Measurements from ENCODE around the gene MEAK7. TPM values are rescaled to one million over a fixed set of nuclear protein-coding genes. Genes with fewer than 3 reads are reported as not detected.

Gene MEAK7
- total RNA-seq, 1 donor from 2014 or later, result 32.3 TPM

GRCh38 chr16:84478172-84478947 is 26.1 kb downstream of the MEAK7 start:
- no peak overlapping the region for H3K27ac Mint-ChIP-seq
- peaks cover 23% of the 10 kb centered on the region for H3K36me3 Mint-ChIP-seq (ENCODE audit: insufficient read depth)
- no peak overlapping the region for H3K4me3 Mint-ChIP-seq (ENCODE audit: low read depth)
- no peak for DNase-seq (ENCODE audit: low spot score, unreplicated experiment)
- TF ChIP-seq CTCF (IDR thresholded peaks at IDR 0.05; ENCODE audit: unreplicated experiment), result no peak
- H3K9me3 Mint-ChIP-seq (ENCODE audit: low read depth), result peaks cover 9% of the 10 kb centered on the region
- peaks cover 7% of the 10 kb centered on the region for H3K4me1 Mint-ChIP-seq (ENCODE audit: low read depth)
- H3K27me3 Mint-ChIP-seq, result no peaks in the 10 kb centered on the region

GRCh38 chr16:84477661-84478060 is 26.8 kb downstream of the MEAK7 start:
- no peak for DNase-seq (ENCODE audit: low spot score, unreplicated experiment)
- Mint-ChIP-seq H3K4me3 (ENCODE audit: low read depth) (no peak overlapping the region), H3K36me3 (ENCODE audit: insufficient read depth) (peaks cover 27% of the 10 kb centered on the region), H3K27me3 (no peaks in the 10 kb centered on the region), H3K9me3 (ENCODE audit: low read depth) (peaks cover 14% of the 10 kb centered on the region), H3K4me1 (ENCODE audit: low read depth) (peaks cover 7% of the 10 kb centered on the region), H3K27ac (no peak overlapping the region)
- no peak for TF ChIP-seq CTCF (IDR thresholded peaks at IDR 0.05; ENCODE audit: unreplicated experiment)

- TF ChIP-seq CTCF (IDR thresholded peaks at IDR 0.05; ENCODE audit: unreplicated experiment), result no peak
- H3K4me3 Mint-ChIP-seq (ENCODE audit: low read depth), result no peak overlapping the region
- H3K27ac Mint-ChIP-seq, result no peak overlapping the region
- peaks cover 15% of the 10 kb centered on the region for H3K9me3 Mint-ChIP-seq (ENCODE audit: low read depth)
- peaks cover 7% of the 10 kb centered on the region for H3K4me1 Mint-ChIP-seq (ENCODE audit: low read depth)
- H3K36me3 Mint-ChIP-seq (ENCODE audit: insufficient read depth), result peaks cover 32% of the 10 kb centered on the region
- H3K27me3 Mint-ChIP-seq, result no peaks in the 10 kb centered on the region
- no peak for DNase-seq (ENCODE audit: low spot score, unreplicated experiment)
Measured at GRCh38 chr16:84476401-84476800, 28.1 kb downstream of the MEAK7 start.

- DNase-seq (ENCODE audit: low spot score, unreplicated experiment), result no peak
- Mint-ChIP-seq H3K27ac (peak overlapping the region; percentile 89), H3K4me1 (ENCODE audit: low read depth) (peaks cover 7% of the 10 kb centered on the region), H3K36me3 (ENCODE audit: insufficient read depth) (peaks cover 34% of the 10 kb centered on the region), H3K4me3 (ENCODE audit: low read depth) (no peak overlapping the region), H3K27me3 (no peaks in the 10 kb centered on the region), H3K9me3 (ENCODE audit: low read depth) (peaks cover 15% of the 10 kb centered on the region)
- TF ChIP-seq CTCF (IDR thresholded peaks at IDR 0.05; ENCODE audit: unreplicated experiment), result no peak
Measured at GRCh38 chr16:84475643-84476240, 28.7 kb downstream of the MEAK7 start.

GRCh38 chr16:84471966-84472365 is 32.5 kb downstream of the MEAK7 start:
- no peak overlapping the region for H3K27ac Mint-ChIP-seq
- peaks cover 24% of the 10 kb centered on the region for H3K9me3 Mint-ChIP-seq (ENCODE audit: low read depth)
- H3K36me3 Mint-ChIP-seq (ENCODE audit: insufficient read depth), result peaks cover 42% of the 10 kb centered on the region
- no peak overlapping the region for H3K4me3 Mint-ChIP-seq (ENCODE audit: low read depth)
- peaks cover 7% of the 10 kb centered on the region for H3K4me1 Mint-ChIP-seq (ENCODE audit: low read depth)
- H3K27me3 Mint-ChIP-seq, result no peaks in the 10 kb centered on the region
- TF ChIP-seq CTCF (IDR thresholded peaks at IDR 0.05; ENCODE audit: unreplicated experiment), result no peak
- no peak for DNase-seq (ENCODE audit: low spot score, unreplicated experiment)

All from progenitor cell of endocrine pancreas (in vitro differentiated cells).